IMR-90 (cell line): ENCODE measurements around the gene UBAP2L.

Experiments used
- CTCF ChIP-seq: conservative IDR thresholded peaks from 2 replicates; pipeline ENCODE4 v1.5.1; 2012; ENCODE audit warnings: mild to moderate bottlenecking, low read depth, low read length, improper control_type of control experiment
- POLR2A ChIP-seq: IDR thresholded peaks from 2 replicates; pipeline ENCODE4 v1.6.1; 2012; ENCODE audit warnings: mild to moderate bottlenecking, low read depth, low read length
- RFX5 ChIP-seq: IDR thresholded peaks from 2 replicates; pipeline ENCODE4 v1.8.0; 2012; ENCODE audit warnings: low read depth, mild to moderate bottlenecking, low read length, moderate library complexity

DNA sequence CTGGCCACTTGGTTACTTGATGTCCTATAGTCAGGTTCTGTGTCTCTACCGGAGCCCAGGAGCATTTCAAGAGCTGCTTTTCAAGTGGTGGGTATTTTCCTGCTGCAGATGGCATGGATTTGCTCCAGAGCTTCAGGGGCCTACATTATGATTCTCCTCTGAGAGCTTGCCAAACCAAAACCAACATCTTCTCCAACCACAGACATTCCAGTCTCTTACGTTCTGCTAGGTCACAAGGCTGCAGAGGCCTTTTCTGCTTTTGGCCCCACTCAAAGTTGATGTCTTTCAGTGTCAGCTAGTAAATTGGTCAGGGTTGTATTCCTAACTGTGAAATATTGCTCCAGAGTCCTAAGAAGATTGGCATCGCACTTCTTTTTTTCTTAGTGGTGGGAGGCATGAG, 85.4 kb downstream of the UBAP2L start:
- TF ChIP-seq CTCF (no peak), RFX5 (no peak), POLR2A (no peak)
